SU-DHL-6 (cell line): ENCODE results near the gene PROX2.

ENCODE experiments used
- H2AFZ ChIP-seq: fragments of 200-600 bp; sonication (generic); 2 replicates; pipeline ENCODE4 v1.6.1; 2014; ENCODE audit warnings: low read depth, mild to moderate bottlenecking, moderate library complexity, mixed read lengths, antibody characterized with exemption, low read length; ENCODE audit not compliant: severe bottlenecking
- H3F3A ChIP-seq: fragments of 200-600 bp; shearing (Covaris generic); 2 replicates; pipeline ENCODE4 v1.6.0; 2016; ENCODE audit warnings: antibody characterized with exemption, mild to moderate bottlenecking; ENCODE audit not compliant: insufficient read depth
- H3K27ac ChIP-seq: fragments of 200-600 bp; sonication (generic); 2 replicates; pipeline ENCODE4 v1.5.1; 2016; ENCODE audit warnings: low read depth, mild to moderate bottlenecking, low read length, moderate library complexity, mixed read lengths
- H3K27me3 ChIP-seq: fragments of 200-600 bp; sonication (generic), shearing (Covaris generic); 2 replicates; pipeline ENCODE4 v1.6.0; 2014; ENCODE audit warnings: mild to moderate bottlenecking, low read length
- H3K36me3 ChIP-seq: fragments of 200-600 bp; sonication (generic); 2 replicates; pipeline ENCODE4 v1.6.1; 2014; ENCODE audit warnings: mild to moderate bottlenecking, low read length, mixed read lengths
- H3K4me2 ChIP-seq: fragments of 300-600, 200-600 bp; shearing (Covaris generic), sonication (generic); 2 replicates; pipeline ENCODE4 v1.6.0; 2014; ENCODE audit warnings: low read length, low read depth, mild to moderate bottlenecking; ENCODE audit not compliant: poor library complexity, severe bottlenecking
- H3K4me3 ChIP-seq: fragments of 200-600 bp; sonication (generic); 2 replicates; pipeline ENCODE4 v1.5.1; 2014; ENCODE audit warnings: antibody characterized with exemption, low read length, mild to moderate bottlenecking, mixed read lengths; ENCODE audit not compliant: insufficient read depth, poor library complexity, severe bottlenecking
- H3K79me2 ChIP-seq: fragments of 200-600 bp; sonication (generic); 2 replicates; pipeline ENCODE4 v1.6.1; 2014; ENCODE audit warnings: mild to moderate bottlenecking, low read length, moderate library complexity; ENCODE audit not compliant: insufficient read depth
- H3K9ac ChIP-seq: fragments of 200-600 bp; sonication (generic); 2 replicates; pipeline ENCODE4 v1.7.0; 2014; ENCODE audit warnings: mild to moderate bottlenecking, low read length
- H3K9me2 ChIP-seq: fragments of 200-600 bp; sonication (generic); replicated peaks from 2 replicates; pipeline ENCODE4 v1.6.1; 2014; ENCODE audit warnings: low read length; ENCODE audit not compliant: insufficient read depth
- H3K9me3 ChIP-seq: fragments of 200-600 bp; sonication (generic); 2 replicates; pipeline ENCODE4 v1.6.1; 2014; ENCODE audit warnings: low read length, mixed read lengths; ENCODE audit not compliant: insufficient read depth
- H4K20me1 ChIP-seq: fragments of 200-600 bp; sonication (generic); 2 replicates; pipeline ENCODE4 v1.6.1; 2014; ENCODE audit warnings: low read depth, mild to moderate bottlenecking, antibody characterized with exemption, low read length, moderate library complexity, mixed read lengths
- CTCF ChIP-seq: fragments of 200-600 bp; sonication (generic); IDR thresholded peaks from one replicate; pipeline ENCODE4 v1.5.1; 2017; ENCODE audit warnings: antibody characterized with exemption, mild to moderate bottlenecking, low read length, moderate library complexity; ENCODE audit not compliant: insufficient read depth, poor library complexity, severe bottlenecking
- EZH2phosphoT487 ChIP-seq: fragments of 200-600 bp; sonication (generic), shearing (Covaris generic); conservative IDR thresholded peaks from 2 replicates; pipeline ENCODE4 v1.6.1; 2018; ENCODE audit warnings: mild to moderate bottlenecking, antibody characterized with exemption, low read length, moderate library complexity, mixed read lengths

Gene PROX2

DNA sequence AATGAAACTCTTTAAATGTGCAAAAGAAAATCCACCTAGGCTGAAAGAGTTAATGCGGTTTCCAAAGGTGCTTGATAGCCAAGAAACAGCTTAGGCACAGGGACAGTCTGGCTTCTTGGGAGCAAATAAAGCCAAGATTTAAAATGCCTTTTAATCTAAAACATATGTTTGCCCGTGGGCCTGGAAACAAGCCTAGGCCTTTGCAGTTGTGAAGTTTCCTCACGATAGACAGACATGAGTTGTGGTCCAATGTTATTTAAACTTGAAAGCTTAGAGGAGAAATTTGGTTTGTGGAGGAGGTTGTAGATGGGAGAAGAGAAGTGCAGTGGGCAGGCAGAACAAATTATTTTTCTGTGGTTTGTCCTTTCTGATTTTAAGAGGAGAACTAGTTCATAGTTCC lies 29.8 kb downstream of the PROX2 start:
- TF ChIP-seq EZH2phosphoT487 (no peak), CTCF (no peak)
- no peak overlapping the region for H3K27ac ChIP-seq
- H3K9me3 ChIP-seq: no peaks in the 10 kb centered on the region
- no peak overlapping the region for H3K4me2 ChIP-seq
- H2AFZ ChIP-seq: no peak overlapping the region
- H3K27me3 ChIP-seq: no peaks in the 10 kb centered on the region
- H3F3A ChIP-seq: no peaks in the 10 kb centered on the region
- no peaks in the 10 kb centered on the region for H3K79me2 ChIP-seq
- no peaks in the 10 kb centered on the region for H3K9me2 ChIP-seq
- no peak overlapping the region for H3K4me3 ChIP-seq
- no peak overlapping the region for H3K9ac ChIP-seq
- H3K36me3 ChIP-seq: no peaks in the 10 kb centered on the region
- no peaks in the 10 kb centered on the region for H4K20me1 ChIP-seq

GRCh38 chr14:74843653-74844052 lies 32.3 kb downstream of the PROX2 start:
- Histone ChIP-seq H3K27ac (no peak overlapping the region), H3K9ac (no peak overlapping the region), H4K20me1 (no peaks in the 10 kb centered on the region), H3F3A (no peaks in the 10 kb centered on the region), H2AFZ (no peak overlapping the region), H3K27me3 (no peaks in the 10 kb centered on the region), H3K9me3 (no peaks in the 10 kb centered on the region), H3K9me2 (no peaks in the 10 kb centered on the region), H3K4me3 (no peak overlapping the region), H3K36me3 (no peaks in the 10 kb centered on the region), H3K4me2 (no peak overlapping the region), H3K79me2 (no peaks in the 10 kb centered on the region)
- TF ChIP-seq CTCF (no peak), EZH2phosphoT487 (no peak)

GRCh38 chr14:74841230-74842207 lies 34.4 kb downstream of the PROX2 start:
- H3F3A ChIP-seq: peaks cover under 1% of the 10 kb centered on the region; the same call in 1 of the 2 replicates
- no peak overlapping the region for H2AFZ ChIP-seq
- H4K20me1 ChIP-seq: no peaks in the 10 kb centered on the region
- no peaks in the 10 kb centered on the region for H3K9me2 ChIP-seq
- no peak overlapping the region for H3K4me3 ChIP-seq
- H3K27me3 ChIP-seq: no peaks in the 10 kb centered on the region
- no peaks in the 10 kb centered on the region for H3K9me3 ChIP-seq
- H3K27ac ChIP-seq: no peak overlapping the region
- no peaks in the 10 kb centered on the region for H3K79me2 ChIP-seq
- TF ChIP-seq CTCF (no peak), EZH2phosphoT487 (no peak)
- no peak overlapping the region for H3K4me2 ChIP-seq
- no peak overlapping the region for H3K9ac ChIP-seq
- no peaks in the 10 kb centered on the region for H3K36me3 ChIP-seq
